ENCODE measurements around the gene DIABLO. TPM values are rescaled to one million over a fixed set of nuclear protein-coding genes. Genes with fewer than 3 reads are reported as not detected.
"Not testable (repeated sequence)": the region's sequence is repeated elsewhere in the genome, so short reads cannot be mapped to it uniquely, and the experiment has no call there.

Gene DIABLO
- total RNA-seq, 1 experiment from 2014 or later = 85.1 TPM

- no peak for DNase-seq (ENCODE audit: low read depth, low spot score)
- in situ Hi-C loops (cut with HindIII; ENCODE audit: low pct_unique_long_range_greater_than_20kb, low sequenced_read_pairs) = no loop called here
These were observed 1.5 kb upstream of the DIABLO start for GRCh38 chr12:122227341-122227740.

GRCh38 chr12:122226366-122227125 lies 694 bp upstream of the DIABLO start:
- no peak for DNase-seq (ENCODE audit: low read depth, low spot score)
- in situ Hi-C loops (cut with HindIII; ENCODE audit: low pct_unique_long_range_greater_than_20kb, low sequenced_read_pairs) = no loop called here

- no peak for DNase-seq (ENCODE audit: low read depth, low spot score)
- in situ Hi-C loops (cut with HindIII; ENCODE audit: low pct_unique_long_range_greater_than_20kb, low sequenced_read_pairs) = no loop called here
These were observed 9.4 kb downstream of the DIABLO start for GRCh38 chr12:122216445-122216844.

- in situ Hi-C loops (cut with HindIII; ENCODE audit: low pct_unique_long_range_greater_than_20kb, low sequenced_read_pairs) = no loop called here
- no peak for DNase-seq (ENCODE audit: low read depth, low spot score)
These were observed 10.1 kb downstream of the DIABLO start for GRCh38 chr12:122215771-122216170.

GRCh38 chr12:122208073-122208820 lies 17.6 kb downstream of the DIABLO start:
- DNase-seq (ENCODE audit: low read depth, low spot score) = no peak
- in situ Hi-C loops (cut with HindIII; ENCODE audit: low pct_unique_long_range_greater_than_20kb, low sequenced_read_pairs) = no loop called here

GRCh38 chr12:122207391-122207790 lies 18.5 kb downstream of the DIABLO start:
- in situ Hi-C loops (cut with HindIII; ENCODE audit: low pct_unique_long_range_greater_than_20kb, low sequenced_read_pairs) = no loop called here

GRCh38 chr12:122206976-122207375 lies 18.9 kb downstream of the DIABLO start:
- no peak for DNase-seq (ENCODE audit: low read depth, low spot score)
- in situ Hi-C loops (cut with HindIII; ENCODE audit: low pct_unique_long_range_greater_than_20kb, low sequenced_read_pairs) = no loop called here

More at GRCh38 chr12:122207391-122207790, 18.5 kb downstream of the DIABLO start:
- DNase-seq (ENCODE audit: low read depth, low spot score) = no peak

GRCh38 chr12:122206111-122206881 lies 19.6 kb downstream of the DIABLO start:
- in situ Hi-C loops (cut with HindIII; ENCODE audit: low pct_unique_long_range_greater_than_20kb, low sequenced_read_pairs) = no loop called here

GRCh38 chr12:122205053-122205925 lies 20.6 kb downstream of the DIABLO start:
- in situ Hi-C loops (cut with HindIII; ENCODE audit: low pct_unique_long_range_greater_than_20kb, low sequenced_read_pairs) = no loop called here
- DNase-seq (ENCODE audit: low read depth, low spot score) = no peak

More at GRCh38 chr12:122206111-122206881, 19.6 kb downstream of the DIABLO start:
- no peak for DNase-seq (ENCODE audit: low read depth, low spot score)

GRCh38 chr12:122204167-122205052 lies 21.4 kb downstream of the DIABLO start:
- no peak for DNase-seq (ENCODE audit: low read depth, low spot score)
- in situ Hi-C loops (cut with HindIII; ENCODE audit: low pct_unique_long_range_greater_than_20kb, low sequenced_read_pairs) = no loop called here

- in situ Hi-C loops (cut with HindIII; ENCODE audit: low pct_unique_long_range_greater_than_20kb, low sequenced_read_pairs) = no loop called here
- DNase-seq (ENCODE audit: low read depth, low spot score) = peak; percentile 66
These were observed 22.3 kb downstream of the DIABLO start, which contains the start of gene B3GNT4 for GRCh38 chr12:122203301-122204166. Gene B3GNT4 (plus strand): TSS chr12:122203709. CDS start chr12:122204619, 910 bp downstream.

- DNase-seq (ENCODE audit: low read depth, low spot score); in situ Hi-C loops (cut with HindIII; ENCODE audit: low pct_unique_long_range_greater_than_20kb, low sequenced_read_pairs): not testable (repeated sequence)
These were observed 23.0 kb downstream of the DIABLO start for GRCh38 chr12:122202811-122203210.

- in situ Hi-C loops (cut with HindIII; ENCODE audit: low pct_unique_long_range_greater_than_20kb, low sequenced_read_pairs) = no loop called here
- no peak for DNase-seq (ENCODE audit: low read depth, low spot score)
These were observed 23.8 kb downstream of the DIABLO start for GRCh38 chr12:122202017-122202416.

GRCh38 chr12:122201381-122201780 lies 24.5 kb downstream of the DIABLO start:
- in situ Hi-C loops (cut with HindIII; ENCODE audit: low pct_unique_long_range_greater_than_20kb, low sequenced_read_pairs) = no loop called here
- DNase-seq (ENCODE audit: low read depth, low spot score) = no peak

- no peak for DNase-seq (ENCODE audit: low read depth, low spot score)
- in situ Hi-C loops (cut with HindIII; ENCODE audit: low pct_unique_long_range_greater_than_20kb, low sequenced_read_pairs) = no loop called here
These were observed 25.2 kb downstream of the DIABLO start for GRCh38 chr12:122200541-122201175.
